Esophagus muscularis mucosa (tissue), 4 donors: ENCODE measurements around the gene RCBTB1. TPM values are rescaled to one million over a fixed set of nuclear protein-coding genes. Genes with fewer than 3 reads are reported as not detected.
"Not testable (repeated sequence)": the region's sequence is repeated elsewhere in the genome, so short reads cannot be mapped to it uniquely, and the experiment has no call there.

Experiments
- DNase-seq: peaks from one replicate; pipeline ENCODE4 v3.0.0-alpha.2; 2017; ENCODE audit errors: extremely low spot score
- H3K27ac ChIP-seq, 4 donors: fragments of 200-600 bp; sonication (generic); replicated peaks in 1 of 4; 1 replicate in 3 of 4; 2 replicates in 1 of 4; pipeline ENCODE4 v1.5.1; 2016 to 2019; ENCODE audit warnings: mild to moderate bottlenecking in 1 of 4
- H3K27me3 ChIP-seq, 4 donors: fragments of 200-600 bp; sonication (generic); one replicate each; pipeline versions ENCODE4 v1.5.1 to v1.6.0; 2016 to 2019
- H3K36me3 ChIP-seq, 4 donors: fragments of 200-600 bp; sonication (generic); one replicate each; pipeline ENCODE4 v1.5.1; 2016 to 2019
- H3K4me1 ChIP-seq, 4 donors: fragments of 200-600 bp; sonication (generic); one replicate each; pipeline ENCODE4 v1.5.1; 2016 to 2019
- H3K4me3 ChIP-seq, 4 donors: fragments of 200-600 bp; sonication (generic); 1 replicate in 2 of 4; 2 replicates in 2 of 4; pipeline ENCODE4 v1.5.1; 2016 to 2019; ENCODE audit warnings: mild to moderate bottlenecking in 4 of 4, moderate library complexity in 1 of 4
- H3K9me3 ChIP-seq, 4 donors: fragments of 200-600 bp; sonication (generic); 1 replicate in 3 of 4; 2 replicates in 1 of 4; pipeline ENCODE4 v1.5.1; 2016 to 2019
- CTCF ChIP-seq, 3 experiments: fragments of 200-600 bp in 2 of 3; fragments of 450-650 bp in 1 of 3; sonication (generic) in 2 of 3; IDR thresholded peaks; one replicate each; pipeline ENCODE4 v1.5.1; 2017 to 2019; ENCODE audit warnings: antibody characterized with exemption in 3 of 3, mild to moderate bottlenecking in 2 of 3, moderate library complexity in 1 of 3
- EP300 ChIP-seq: sonication (generic); formaldehyde crosslinking; IDR thresholded peaks from one replicate; pipeline ENCODE4 v1.6.1; 2017; ENCODE audit warnings: antibody characterized with exemption
- POLR2A ChIP-seq: fragments of 450-650 bp; IDR thresholded peaks from one replicate; pipeline ENCODE4 v1.6.1; 2017; ENCODE audit warnings: antibody characterized with exemption, moderate library complexity, mild to moderate bottlenecking, low read depth
- POLR2AphosphoS5 ChIP-seq, 2 donors: sonication (generic); formaldehyde crosslinking; IDR thresholded peaks; one replicate each; pipeline ENCODE4 v1.6.1; 2017; ENCODE audit warnings: antibody characterized with exemption in 2 of 2
- WGBS: methylation state at CpG from one replicate; pipeline ENCODE4 v1.1.5; 2018; 5-methylcytosine and 5-hydroxymethylcytosine counted together
- intact Hi-C: fragments of 100-400 bp; cut with DNase I; formaldehyde crosslinking; loops from one replicate; pipeline ENCODE4 v1.15.1; 2023
- total RNA-seq, 4 donors: library from RNA; depleted of rRNA; stranded (reverse); fragments of >200 nt; gene quantifications; one replicate each; pipeline versions ENCODE4 v1.1.0 to v1.2.1, GENCODE V29; 2016

RCBTB1 gene
- total RNA-seq, 4 donors from 2014 or later = 11.1 to 14.7 (median 12.3) TPM

DNA sequence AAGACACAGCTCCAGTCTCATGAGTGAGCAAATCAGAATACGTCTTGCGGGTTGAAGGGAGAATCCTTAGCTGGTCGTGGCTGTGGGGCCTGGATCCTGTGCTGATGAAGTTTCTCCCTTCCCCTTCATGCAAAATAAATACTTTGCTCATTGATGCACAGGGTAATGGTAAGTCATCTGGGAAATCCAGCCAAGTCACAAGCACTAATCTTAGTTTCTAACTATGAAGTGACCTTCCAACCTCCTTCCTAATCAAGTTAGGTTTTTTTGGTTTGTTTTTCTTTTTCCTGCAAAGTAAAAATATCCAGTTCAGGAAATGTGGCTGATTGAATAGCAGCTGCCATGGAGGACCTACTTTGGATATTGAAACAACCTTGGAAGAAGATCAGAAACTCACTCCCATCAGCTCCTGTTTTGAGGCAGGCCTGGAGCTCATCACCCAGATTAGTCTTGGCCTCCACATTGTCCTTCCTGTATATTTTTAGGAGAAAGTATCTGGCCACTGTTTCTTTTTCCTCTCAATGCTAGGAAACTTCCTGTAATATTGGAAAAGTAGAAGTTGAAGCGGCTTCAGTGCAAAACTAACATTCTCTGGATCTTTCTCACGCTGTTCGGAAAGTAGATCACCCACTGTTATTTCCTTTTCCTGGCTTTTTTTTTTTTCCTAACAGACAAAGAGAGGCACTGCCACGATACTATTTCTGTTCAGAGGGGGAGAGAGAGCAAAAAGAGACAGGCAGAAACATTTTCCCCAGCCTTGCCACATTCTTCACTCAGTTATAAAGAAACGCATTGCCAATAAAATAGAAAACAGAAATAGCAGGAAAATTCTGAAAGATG lies 30.7 kb upstream of the RCBTB1 start:
- Histone ChIP-seq H3K27ac (peak overlapping the region in 3 of 4 donors; percentile 10 to 53 (median 23)), H3K4me3 (no peak overlapping the region), H3K4me1 (peaks cover 14 to 18% (median 16%) of the 10 kb centered on the region in 4 donors), H3K9me3 (no peaks in the 10 kb centered on the region), H3K27me3 (no peaks in the 10 kb centered on the region), H3K36me3 (no peaks in the 10 kb centered on the region)
- intact Hi-C loops = no loop called here
- 58% methylated on average over 7 of the region's 8 CpGs for WGBS
- no peak for DNase-seq
- no peak for TF ChIP-seq CTCF (IDR thresholded peaks at IDR 0.05)
- no peak for TF ChIP-seq EP300
- no peak for TF ChIP-seq POLR2AphosphoS5 (IDR thresholded peaks at IDR 0.05)
- TF ChIP-seq POLR2A = no peak

- WGBS = 92% methylated on average over 3 of the region's 3 CpGs
- intact Hi-C loops, DNase-seq: not testable (repeated sequence)
Measured at GRCh38 chr13:49612042-49612441, 26.7 kb upstream of the RCBTB1 start.

GRCh38 chr13:49610176-49610575 lies 24.8 kb upstream of the RCBTB1 start:
- H3K9me3 ChIP-seq = no peaks in the 10 kb centered on the region
- no peaks in the 10 kb centered on the region for H3K27me3 ChIP-seq
- DNase-seq = no peak
- H3K27ac ChIP-seq = no peak overlapping the region
- H3K36me3 ChIP-seq = no peaks in the 10 kb centered on the region
- no peak overlapping the region for H3K4me3 ChIP-seq
- 100% methylated on average over 1 of the region's 1 CpG for WGBS
- TF ChIP-seq POLR2AphosphoS5 (IDR thresholded peaks at IDR 0.05) (no peak), EP300 (no peak), POLR2A (no peak)
- intact Hi-C loops = no loop called here
- peaks cover 0 to 4% (median 0%) of the 10 kb centered on the region in 4 donors for H3K4me1 ChIP-seq

More at GRCh38 chr13:49612042-49612441, 26.7 kb upstream of the RCBTB1 start:
- H3K9me3 ChIP-seq, H3K27me3 ChIP-seq, H3K27ac ChIP-seq, H3K36me3 ChIP-seq, H3K4me3 ChIP-seq: not testable (repeated sequence)
- H3K4me1 ChIP-seq = peaks cover 14 to 18% (median 16%) of the 10 kb centered on the region in 4 donors

DNA sequence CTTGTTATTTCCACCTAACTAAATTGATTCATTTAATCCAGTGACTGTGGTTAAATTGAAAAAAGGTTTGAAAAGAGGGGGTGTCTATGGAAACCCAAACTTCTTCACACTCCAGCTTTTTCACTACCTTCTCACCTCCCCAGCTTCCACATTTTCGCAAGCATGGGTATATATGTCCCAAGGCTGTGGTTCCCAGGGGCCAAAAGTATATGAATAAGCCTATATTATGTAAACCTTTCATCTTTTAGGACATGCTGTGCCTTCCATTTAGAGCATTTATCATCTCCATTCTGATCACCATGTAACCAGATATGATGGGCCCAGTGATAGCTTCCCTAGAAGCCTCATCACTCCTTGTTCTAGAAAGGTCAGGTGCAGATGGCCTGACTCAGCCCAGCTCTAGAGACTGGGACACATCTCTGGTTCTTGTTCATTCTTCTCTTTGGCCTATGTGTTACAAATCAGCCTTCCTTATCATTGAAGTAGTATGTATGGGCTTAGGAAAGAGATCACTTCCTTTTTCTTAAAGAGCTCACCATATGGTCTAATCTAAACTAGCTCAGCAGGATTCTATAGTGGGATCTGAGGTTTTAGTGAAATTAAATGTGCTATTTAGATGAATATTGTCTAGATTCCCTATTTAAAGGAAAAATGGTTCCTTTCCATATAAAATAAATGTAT lies 23.4 kb upstream of the RCBTB1 start:
- H3K27ac ChIP-seq = no peak overlapping the region
- no peaks in the 10 kb centered on the region for H3K36me3 ChIP-seq
- no peak overlapping the region for H3K4me3 ChIP-seq
- H3K27me3 ChIP-seq = no peaks in the 10 kb centered on the region
- H3K4me1 ChIP-seq = peaks cover 0 to 9% (median 0%) of the 10 kb centered on the region in 4 donors
- no peaks in the 10 kb centered on the region for H3K9me3 ChIP-seq
- WGBS = 82% methylated on average over 1 of the region's 1 CpG
- no peak for DNase-seq
- TF ChIP-seq EP300 (no peak), POLR2A (no peak), CTCF (IDR thresholded peaks at IDR 0.05) (no peak), POLR2AphosphoS5 (IDR thresholded peaks at IDR 0.05) (no peak)
- intact Hi-C loops = loop anchor here (5.0 to 10.0 kb wide), 2 partner anchors 164 to 306 kb away; partner anchors contain the start of genes CAB39L and SETDB2

DNA sequence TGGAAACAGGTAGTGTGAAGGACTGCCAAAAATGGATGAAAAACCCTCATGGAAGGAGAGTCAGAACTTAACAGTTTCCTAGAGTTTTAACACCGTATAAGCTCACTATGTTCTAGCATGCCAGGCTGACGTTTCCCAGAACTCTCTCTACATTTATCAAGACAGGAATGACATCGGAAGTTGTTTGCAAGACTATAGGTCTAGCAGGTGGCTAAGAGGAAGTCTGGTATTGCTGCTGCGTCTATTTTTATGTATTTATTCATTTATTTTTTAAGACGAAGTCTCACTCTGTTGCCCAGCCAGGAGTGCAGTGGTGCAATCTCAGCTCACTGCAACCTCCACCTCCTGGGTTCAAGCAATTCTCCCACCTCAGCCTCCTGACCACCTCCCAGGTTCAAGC lies 22.4 kb upstream of the RCBTB1 start:
- no peak for TF ChIP-seq POLR2A
- TF ChIP-seq CTCF (IDR thresholded peaks at IDR 0.05) = no peak
- TF ChIP-seq POLR2AphosphoS5 (IDR thresholded peaks at IDR 0.05) = no peak
- no peak for TF ChIP-seq EP300
- Histone ChIP-seq H3K36me3 (no peaks in the 10 kb centered on the region), H3K4me3 (no peak overlapping the region), H3K9me3 (no peaks in the 10 kb centered on the region), H3K27me3 (no peaks in the 10 kb centered on the region), H3K27ac (no peak overlapping the region), H3K4me1 (peaks cover 0 to 9% (median 0%) of the 10 kb centered on the region in 4 donors)
- no peak for DNase-seq
- 45% methylated on average over 5 of the region's 5 CpGs for WGBS
- intact Hi-C loops = loop anchor here (5.0 to 10.0 kb wide), 2 partner anchors 163 to 305 kb away; partner anchors contain the start of genes CAB39L and SETDB2
